RPMI8226 (cell line): Measurements from ENCODE around the gene LRRC4B.
A peak's percentile ranks its signal among the peaks of the same experiment; 100 is the strongest.

Experiments used
- DNase-seq: peaks from one replicate; pipeline ENCODE4 v3.0.0-alpha.2; 2015

LRRC4B gene

DNA sequence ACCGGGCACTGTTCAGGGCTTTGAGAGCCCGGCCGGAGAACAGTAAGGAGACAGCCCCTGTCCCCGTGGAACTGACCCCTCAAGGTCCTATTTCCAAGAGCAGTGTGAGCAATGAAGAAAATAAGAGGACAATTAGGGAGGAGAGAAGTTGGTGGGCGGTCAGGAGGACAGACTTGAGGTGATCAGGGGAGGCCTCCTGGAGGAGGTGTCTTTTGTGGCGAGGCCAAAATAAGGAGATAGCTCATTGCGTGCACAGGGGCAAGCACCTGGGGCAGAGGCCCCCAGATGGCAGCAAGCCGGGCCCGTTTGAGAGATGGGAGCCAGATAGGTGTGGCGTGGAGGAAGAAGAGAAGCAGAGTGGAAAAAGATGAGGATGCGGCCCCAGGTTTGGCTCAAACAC lies 2.8 kb upstream of the LRRC4B start:
- DNase-seq, result no peak

DNA sequence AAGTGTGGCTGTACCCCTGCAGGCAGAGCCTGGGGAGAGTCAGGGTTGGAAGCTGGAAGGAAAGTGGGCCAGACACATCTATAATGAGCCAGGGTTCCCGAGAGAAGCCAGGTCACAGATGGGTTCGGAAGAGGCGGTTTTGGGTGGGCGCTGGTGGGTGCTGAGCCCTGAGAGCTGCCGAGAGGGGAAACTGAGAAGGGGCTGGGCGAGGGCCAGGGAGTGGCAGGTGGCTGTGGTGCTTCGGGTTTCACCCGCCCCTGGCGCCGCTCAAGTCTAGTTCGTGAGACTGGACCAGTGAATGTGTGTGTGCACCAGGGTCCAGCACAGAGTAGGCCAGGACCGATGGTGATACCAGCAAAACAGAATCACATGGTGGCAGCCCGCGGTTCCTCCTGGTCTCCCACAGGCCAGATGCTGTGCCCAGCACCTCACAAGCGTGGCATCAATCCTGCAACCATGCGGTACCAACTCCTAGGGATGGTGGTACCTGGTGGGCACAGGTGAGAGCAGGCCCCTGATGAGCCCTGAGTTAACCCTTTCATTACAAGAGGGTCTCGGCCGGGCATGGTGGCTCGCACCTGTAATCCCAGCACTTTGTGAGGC lies 1.8 kb upstream of the LRRC4B start:
- DNase-seq, result no peak

DNA sequence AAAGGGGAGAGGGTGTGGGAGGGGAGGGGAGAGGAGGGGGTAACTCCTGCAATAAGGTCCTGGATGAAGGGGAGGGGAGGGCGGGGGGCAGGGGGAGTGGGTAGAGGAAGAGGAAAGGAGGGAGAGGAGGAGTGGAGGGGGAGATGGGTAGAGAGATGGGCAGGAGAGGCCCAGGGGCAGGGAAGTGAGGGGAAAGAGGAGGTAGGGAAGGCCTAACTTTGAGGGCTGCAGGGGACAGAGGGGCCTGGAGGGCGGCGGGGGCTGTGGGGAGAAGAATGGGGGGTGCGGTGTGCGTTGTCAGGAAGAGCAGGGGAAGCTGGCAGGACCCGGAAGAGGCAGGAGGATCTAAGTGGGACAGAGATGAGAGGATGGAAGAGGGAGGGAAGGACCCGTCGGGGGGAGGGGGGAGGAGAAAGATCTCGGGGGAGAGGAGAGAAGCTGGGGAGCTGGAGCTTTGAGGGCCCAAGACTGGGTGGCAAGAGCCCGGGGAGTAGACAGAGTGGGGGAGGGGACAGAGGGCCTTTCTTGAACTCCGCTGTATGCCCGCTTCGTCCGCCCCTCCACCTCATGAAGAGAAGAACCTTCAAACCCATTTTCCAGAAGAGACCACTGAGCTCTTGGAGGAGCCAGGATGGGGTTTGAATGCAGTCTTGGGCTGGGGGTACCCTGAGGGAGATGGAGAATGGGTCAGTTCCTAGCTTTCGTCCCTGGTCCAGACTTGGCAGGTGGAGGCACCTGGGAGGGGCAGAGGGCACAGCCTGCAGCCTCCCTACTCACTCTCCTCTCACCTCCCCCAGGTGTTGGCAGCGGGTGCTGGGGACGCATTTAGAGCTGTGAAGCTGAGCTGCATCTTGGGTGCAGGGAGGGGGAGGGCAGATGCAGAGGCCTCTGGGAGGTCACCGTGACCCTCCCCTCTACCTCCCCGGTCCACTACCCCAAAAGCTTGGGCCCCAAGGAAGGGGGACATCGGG lies 778 bp upstream of the LRRC4B start:
- peak; percentile 68 for DNase-seq

DNA sequence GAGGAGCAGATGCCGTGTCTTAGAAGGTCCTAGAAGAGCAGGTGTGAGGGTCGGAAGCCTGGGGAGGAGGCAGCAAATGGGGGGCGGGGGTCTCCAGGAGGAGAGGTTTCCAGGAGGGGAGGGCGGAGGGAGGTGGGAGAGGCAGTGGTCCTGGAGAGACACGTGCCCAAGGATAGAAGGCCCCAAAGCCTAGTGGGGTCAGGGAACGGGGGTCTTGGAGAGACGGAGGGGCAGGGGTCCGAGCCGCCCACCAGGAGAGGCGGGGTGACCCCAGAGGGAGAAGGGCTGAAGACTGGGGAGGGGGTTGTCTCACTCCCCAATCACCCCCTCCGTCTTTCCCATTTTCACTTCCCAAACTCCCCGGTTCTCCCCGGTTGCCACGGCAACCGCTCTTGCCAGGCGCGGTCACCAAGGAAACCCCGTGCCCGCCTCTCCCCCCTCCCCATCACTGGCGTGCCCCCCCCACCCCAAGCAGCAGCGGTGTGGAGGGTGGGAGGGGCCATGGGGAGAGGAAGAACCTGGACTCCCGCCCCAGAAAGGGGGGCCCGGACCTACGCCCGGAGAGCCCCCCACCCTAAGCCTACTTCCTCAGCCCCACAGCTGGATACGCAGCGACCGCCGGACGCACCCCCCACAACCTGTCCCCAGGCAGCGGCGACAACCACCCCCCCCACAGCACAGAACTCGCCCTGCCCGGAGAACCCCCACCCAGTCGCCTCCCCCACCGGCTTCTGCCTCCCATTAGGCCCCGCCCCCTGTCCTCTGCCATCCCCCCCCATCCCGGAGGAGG lies 988 bp downstream of the LRRC4B start:
- DNase-seq, result no peak

DNA sequence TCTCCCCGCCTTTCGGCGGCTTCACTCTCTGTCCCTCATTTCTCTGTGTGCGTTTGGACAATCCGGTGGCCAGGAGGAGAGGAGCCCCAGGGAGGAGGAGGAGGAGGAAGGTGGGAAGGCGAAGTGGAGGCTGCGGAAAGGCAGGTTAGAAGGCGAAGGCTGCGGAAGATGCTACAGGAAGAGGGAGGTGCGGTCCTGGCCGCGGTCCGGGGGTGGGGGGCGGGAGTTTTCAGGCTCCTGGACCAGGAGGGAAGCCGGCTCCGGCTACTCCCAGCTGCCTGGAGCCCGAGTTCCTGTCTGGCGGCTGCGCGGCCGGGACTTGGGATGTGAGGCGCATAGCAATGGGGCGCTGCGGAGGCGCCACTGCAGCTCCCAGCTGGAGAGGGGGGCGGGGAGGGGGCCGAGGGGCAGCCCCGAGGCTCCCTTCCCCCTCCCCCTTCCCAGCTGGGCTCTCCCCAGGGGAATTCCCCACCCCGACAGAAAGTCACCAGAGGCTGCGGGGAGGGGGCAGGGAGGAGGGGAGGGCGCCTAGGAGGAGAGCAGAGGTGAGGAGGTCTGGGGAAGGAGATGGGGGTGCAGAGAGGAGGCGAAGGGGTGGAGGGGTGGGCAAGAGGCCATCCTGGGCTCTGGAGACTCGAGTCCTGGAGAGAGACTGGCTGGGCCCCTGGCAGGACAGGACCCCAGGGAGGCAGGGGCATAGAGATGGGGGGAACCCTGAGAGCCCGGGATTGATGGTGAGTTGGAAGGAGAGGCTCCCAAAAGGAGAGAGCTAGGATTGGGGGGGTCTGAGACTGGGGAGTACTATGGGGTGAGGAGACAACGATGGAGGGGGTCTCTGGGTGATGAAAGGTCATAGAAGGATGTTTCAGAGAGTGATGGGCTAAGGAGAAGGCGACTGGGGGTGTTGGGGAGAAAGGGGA lies 2.0 kb downstream of the LRRC4B start:
- no peak for DNase-seq

DNA sequence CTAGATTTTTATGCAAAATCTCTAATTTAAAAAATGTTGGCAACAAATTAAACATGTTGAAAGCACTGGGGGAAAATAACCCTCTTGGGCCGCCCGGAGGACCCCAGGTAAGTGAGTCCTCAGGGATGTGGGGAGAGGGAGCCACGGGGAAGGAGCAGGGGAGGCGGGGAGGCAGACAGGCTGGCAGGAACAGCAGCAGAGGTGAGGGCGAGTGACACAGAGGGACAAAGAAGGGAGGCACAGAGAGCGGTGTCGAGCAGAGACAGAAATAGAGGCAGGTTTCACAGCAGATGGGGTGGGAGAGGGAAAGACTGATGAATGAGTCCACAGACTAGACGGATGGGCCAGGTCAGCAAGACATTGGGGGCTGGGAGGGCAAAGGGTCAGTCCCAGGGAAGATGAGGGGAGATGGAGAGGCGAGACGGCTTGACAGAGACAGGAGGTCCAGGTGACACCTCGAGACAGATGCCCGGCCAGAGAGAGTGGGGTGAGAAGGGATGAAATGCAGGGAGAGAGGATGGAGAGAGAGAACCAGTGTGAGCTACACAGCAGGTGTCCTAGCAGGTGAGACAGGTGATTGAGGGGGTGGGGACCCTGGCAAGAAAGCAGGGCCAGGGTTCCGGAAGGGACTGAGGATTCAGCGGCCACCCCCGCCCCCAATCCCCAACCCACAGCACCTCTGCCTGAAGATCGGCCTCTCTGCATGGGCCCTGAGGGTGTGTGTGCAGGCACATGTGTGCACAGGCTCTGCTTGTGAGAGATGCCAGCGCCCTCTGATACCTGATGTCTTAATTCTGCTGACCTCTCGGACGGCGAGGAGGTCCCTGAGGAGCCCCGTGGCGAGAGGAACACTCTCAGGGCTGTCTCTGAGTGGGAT lies 3.8 kb downstream of the LRRC4B start:
- no peak for DNase-seq

DNA sequence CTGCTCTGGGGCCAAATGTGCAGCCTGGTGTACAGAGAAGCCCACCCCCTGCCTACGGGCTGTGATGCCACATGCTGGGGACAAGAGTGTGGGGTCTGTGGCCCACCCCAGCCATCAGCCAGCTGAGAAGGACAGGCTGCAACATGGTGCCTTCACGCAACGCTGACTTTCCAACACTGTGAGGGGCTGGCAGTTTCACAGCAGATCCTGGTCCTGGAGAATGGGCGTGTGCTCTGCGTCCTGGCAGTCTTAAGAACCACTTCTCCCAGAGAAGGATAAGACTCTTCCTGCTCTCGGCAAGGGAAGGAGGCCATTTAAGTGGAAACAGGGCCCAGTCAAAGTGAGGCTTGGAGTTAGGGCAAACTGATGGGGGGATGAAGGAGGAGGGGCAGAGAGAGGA lies 4.6 kb downstream of the LRRC4B start:
- DNase-seq, result no peak

DNA sequence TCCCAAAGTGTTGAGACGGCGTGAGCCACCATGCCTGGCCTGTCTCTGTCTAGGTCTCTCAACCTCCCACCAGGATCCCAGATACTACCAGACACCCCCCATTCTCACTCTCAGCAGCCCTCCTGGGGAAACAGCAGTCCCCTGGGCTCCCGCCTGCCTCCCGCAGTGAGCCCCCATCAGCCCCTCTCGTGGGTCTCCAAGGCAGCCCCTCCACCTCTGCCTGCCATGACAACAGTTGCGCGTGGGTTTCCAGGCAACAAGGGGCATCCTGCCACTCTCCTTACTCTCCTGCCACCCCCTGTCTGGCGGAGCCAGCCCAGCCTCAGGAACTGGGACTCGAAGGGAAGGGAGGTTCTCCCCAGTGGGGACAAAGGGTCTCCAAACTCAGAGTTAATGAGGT lies 5.2 kb downstream of the LRRC4B start:
- no peak for DNase-seq

DNA sequence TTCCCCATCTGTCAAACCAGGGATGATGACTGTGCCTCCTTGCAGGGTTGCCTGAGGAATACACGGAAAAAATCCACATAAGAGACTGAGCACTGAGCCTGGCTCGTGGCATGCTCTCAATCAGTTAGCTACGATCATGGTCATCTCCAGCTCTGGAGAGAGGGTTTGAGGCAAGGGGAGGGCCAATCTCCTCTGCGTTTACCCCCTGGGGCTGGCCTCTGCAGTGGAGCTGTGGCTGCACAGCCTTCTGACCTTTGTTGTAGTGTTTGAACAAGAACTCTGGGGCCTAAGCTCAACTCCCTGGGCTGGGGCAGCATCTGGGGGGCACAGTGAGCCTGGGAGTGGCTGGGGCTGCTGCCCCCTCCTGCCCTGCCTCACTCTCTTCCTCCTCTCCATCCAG lies 5.9 kb downstream of the LRRC4B start:
- no peak for DNase-seq

DNA sequence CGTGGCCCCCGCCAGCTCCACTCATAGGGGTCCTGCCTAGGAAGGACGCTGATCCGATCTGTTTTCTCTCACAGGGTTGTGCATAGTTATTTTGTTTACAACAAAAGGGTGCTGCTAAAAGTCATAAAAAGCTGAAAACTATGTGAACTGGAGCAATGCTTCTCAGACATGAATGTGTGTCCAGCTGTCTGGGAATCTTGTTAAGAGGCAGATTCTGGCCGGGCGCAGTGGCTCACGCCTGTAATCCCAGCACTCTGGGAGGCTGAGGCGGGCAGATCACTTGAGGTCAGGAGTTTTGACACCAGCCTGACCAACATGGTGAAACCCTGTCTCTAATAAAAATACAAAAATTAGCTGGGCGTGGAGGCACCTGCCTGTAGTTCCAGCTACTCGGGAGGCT lies 8.6 kb downstream of the LRRC4B start:
- no peak for DNase-seq

DNA sequence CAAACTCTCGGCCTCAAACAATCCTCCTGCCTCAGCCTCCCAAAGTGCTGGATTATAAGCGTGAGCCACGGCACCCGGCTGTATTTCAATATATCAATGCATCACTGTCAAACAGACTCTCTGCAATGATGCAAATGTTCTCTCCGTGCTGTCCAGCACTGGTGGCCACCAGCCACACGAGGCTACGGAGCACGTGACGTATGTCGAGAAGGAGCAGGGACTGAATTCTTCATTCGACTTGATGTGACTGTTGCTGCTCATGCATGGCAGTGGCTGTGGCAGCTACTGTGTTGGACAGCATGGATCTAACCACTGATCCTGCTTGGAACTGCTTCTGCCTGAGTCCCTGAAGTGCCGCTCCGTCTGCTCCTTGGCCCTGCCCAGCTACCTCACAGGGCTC lies 9.8 kb downstream of the LRRC4B start:
- DNase-seq, result no peak

DNA sequence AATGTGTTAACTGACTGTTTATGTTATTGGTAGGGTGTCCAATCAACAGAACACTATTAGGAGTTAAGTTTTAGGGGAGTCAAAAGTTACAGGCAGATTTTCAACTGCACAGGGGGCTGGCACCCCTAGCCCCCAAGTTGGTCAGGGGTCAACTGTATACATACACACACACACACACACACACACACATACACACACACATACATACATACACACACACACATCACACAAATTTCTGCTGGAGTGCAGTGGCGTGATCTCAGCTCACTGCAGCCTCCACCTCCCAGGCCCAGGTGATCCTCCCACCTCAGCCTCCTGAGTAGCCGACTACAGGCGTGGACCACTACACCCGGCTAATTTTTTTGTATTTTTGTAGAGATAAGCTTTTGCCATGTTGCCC lies 10.2 kb downstream of the LRRC4B start:
- no peak for DNase-seq

DNA sequence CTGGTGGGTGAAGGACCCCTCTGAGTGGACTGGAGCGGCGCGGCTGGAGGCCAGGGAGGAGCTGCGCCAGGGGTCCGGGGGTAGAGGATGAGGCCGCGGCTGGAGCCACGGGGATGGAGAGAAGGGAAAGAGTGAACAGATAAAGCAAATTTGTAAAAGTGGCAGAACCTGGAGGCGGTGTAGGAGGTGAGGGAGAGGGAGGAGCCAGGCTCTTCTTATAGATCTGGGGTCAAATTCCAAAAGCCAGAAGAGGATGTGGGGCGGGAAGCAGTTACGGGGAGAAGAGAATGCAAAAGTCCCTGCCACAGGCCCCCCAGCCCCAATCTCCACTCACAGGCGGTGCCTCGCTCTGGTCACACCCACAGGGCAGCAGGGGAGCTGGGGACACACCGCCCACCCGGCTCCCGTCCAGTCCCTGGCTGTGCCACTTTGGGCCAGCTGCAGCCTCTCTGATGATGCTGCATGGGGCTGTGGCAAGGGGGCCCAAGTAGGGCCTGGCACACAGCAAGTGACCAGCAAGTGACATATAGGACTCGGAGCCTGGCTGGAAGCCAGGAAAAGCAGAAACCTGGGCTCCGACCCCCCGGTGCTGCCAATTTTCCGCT lies 11.1 kb downstream of the LRRC4B start:
- DNase-seq, result no peak

DNA sequence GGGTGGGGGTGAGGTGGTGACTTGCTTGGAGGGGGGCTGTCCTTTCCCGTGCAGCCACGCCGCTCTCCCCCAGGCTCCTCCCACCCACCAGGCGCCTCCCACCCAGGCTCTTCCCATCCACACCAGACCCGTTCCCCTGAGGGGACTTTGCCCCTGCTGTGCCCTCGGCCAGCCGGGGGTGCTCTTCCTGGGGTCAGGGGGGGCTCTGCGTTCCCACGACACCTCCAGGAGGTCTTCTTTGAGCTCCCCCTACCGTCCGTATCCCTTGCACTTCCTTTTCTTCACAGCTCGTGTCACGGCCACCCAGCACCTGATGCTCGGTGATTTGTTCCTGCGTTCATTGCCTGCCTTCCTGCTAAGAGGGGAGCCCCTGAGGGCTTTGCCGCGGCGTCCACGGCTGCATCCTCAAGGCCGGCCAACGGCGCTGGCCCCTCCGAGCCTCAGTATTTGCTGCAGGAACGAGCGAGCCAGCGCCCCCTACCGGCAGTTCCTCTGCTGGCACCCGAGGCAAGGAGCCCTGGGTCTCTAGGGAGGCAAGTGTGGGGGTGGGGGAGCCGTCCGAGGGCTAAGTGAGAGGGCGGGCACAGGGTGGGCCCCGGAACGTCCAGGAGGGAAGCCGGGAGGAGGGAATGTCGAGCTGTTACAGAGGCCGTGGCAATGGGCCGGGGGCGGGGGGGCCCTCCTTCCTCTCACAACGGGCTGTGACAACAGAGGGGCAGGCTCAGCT lies 11.8 kb downstream of the LRRC4B start:
- peak; percentile 80 for DNase-seq

DNA sequence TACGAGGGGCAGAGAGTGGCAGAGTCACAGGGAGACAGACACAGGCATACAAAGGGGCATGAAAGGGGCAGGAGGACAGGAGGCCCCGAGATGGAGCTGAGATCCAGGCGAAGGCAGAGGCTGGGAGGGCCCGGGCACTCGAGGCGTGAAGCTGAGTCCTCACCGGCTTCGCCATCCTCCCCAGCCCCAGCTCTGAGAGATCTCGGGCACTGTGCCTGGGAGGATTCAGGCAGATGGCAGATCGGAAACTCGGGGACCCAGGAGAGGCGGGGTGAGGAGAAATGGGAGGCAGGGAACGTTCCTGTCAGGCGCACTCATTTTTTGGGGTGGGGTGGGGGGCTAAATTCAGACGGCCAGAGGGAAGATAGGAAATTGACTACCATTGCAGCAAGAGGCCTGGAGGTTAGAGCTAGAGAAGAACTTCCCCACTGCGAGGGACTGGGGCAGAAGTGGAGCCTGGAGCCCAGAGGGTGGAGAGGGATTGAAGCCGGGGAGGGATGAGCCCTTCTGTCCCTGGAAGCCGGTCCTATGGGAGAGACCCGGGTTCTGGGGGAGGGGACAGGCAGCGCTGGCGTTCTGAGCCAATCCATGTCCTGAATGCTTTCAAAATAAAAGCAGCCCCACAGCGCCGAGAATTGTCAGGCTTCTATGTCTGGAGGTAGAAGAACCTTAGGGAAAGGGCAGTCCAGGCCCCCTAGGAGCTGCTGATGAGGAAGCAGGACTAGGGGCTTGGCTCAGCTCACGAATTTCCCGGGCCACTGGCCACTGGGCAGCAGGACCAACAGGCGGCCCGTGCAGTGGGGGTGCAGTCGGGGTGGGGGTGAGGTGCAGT lies 12.6 kb downstream of the LRRC4B start:
- peak; percentile 21 for DNase-seq

DNA sequence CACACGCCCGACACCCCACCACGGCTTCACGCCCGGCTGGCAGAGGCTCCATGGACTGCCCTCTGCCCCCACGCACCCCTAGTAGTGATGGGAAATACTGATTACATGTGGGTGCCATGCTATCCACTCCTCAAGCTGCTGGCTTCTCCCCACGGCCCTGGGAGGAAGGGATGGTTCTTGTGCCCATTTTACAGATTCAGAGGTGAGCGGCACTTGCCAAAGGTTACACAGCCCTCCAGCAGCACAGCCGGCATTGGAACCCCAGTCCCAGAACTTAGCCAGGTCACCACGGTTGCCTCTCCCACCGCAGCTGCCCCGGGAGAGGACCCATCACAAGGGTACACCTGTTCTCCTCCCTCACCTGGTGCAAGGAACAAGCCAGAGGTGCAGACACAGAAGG lies 13.2 kb downstream of the LRRC4B start:
- no peak for DNase-seq

DNA sequence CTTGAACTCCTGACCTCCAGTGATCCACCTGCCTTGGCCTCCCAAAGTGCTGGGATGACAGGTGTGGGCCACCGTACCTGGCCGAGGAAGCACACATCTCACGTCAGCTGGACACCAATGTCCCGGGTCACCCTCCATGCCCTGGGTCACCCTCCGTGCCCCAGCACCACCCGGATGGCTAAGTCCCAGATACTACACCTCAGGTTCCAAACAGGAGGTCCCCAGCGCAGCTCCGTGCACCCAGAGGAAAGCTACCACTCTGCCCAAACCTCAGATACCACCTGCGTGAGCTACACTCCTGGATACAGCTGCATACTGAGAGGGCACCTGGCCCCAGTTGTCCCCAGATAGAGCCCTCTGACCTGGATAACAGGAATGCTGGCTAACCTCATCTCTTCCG lies 14.0 kb downstream of the LRRC4B start:
- DNase-seq, result no peak

DNA sequence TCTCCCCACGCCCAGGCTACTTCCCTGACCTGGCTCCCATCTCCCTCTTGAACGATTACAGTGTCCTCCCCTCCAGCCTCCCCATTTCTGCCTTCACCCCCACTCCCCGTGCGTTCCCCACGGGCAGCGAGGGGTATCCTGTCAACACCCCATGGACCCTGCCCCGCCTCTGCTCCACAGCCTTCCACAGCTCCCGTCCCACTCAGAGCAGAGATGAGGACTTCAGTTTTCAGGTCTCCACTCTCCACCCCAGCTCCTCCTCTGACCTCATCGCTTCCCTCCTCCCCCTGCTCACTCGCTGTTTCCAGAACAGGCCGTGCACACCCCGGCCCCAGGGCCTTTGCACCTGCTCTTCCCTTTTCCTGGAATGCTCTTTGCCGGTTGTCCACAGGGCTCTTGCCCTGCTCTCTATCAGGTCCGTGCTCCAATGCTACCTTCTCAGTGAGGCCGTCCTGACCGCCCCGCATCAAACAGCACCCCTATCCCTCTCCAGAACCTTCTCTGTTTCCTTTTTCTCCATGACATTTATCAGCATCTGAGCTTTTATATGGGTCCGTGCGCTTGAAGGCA lies 15.0 kb downstream of the LRRC4B start:
- DNase-seq, result no peak

DNA sequence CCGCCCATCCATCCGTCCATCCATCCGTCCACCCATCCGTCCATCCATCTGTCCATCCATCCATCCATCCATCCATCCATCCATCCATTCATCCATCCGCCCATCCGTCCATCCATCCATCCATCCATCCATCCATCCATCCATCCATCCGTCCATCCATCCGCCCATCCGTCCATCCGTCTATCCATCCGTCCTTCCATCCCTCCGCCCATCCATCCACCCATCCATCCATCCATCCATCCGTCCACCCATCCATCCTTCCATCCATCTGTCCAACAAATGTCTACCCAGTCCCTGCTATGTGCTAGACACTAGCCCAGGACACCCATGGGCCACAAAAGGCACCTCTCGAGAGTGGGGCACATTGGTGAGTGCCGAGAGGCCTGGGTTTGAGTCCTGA lies 15.7 kb downstream of the LRRC4B start:
- no peak for DNase-seq
